Activated CD4-positive, alpha-beta T cell treated with anti-CD3 and anti-CD28 coated beads, Interleukin-2, amount 10 ng/mL, durations not matched to agents 24 days and 14 days (primary cell): ENCODE data around the gene RAI14. TPM values are rescaled to one million over a fixed set of nuclear protein-coding genes. Genes with fewer than 3 reads are reported as not detected.

Experiments used
- DNase-seq: peaks from one replicate; pipeline ENCODE4 v3.0.0; 2022
- H3K27ac Mint-ChIP-seq: one replicate; pipeline ENCODE4 v1.8.0; 2022; ENCODE audit warnings: mild to moderate bottlenecking, mixed read lengths
- H3K27me3 Mint-ChIP-seq: one replicate; pipeline ENCODE4 v1.8.0; 2022; ENCODE audit warnings: mixed read lengths
- H3K36me3 Mint-ChIP-seq: one replicate; pipeline ENCODE4 v1.8.0; 2022; ENCODE audit warnings: low read depth, mild to moderate bottlenecking, mixed read lengths
- H3K4me1 Mint-ChIP-seq: one replicate; pipeline ENCODE4 v1.8.0; 2021; ENCODE audit warnings: mixed read lengths
- H3K4me3 Mint-ChIP-seq: one replicate; pipeline ENCODE4 v1.8.0; 2022; ENCODE audit warnings: mild to moderate bottlenecking, moderate library complexity, mixed read lengths
- H3K9me3 Mint-ChIP-seq: one replicate; pipeline ENCODE4 v1.8.0; 2021; ENCODE audit warnings: mixed read lengths
- intact Hi-C: fragments of 100-400 bp; cut with micrococcal nuclease; formaldehyde crosslinking; loops from one replicate; pipeline ENCODE4 v1.15.1; 2023
- total RNA-seq: library from RNA; stranded (reverse); gene quantifications from 2 replicates; pipeline ENCODE4 v1.2.3, GENCODE V29; 2022

RAI14 gene
- 2.6 and 5.1 TPM in 2 replicates for total RNA-seq

- intact Hi-C loops, result no loop called here
- Mint-ChIP-seq H3K36me3 (no peaks in the 10 kb centered on the region), H3K4me3 (peak within 1 kb of the TSS; percentile 86), H3K27ac (peak within 1 kb of the TSS; percentile 26), H3K9me3 (no peaks in the 10 kb centered on the region), H3K27me3 (peaks cover 51% of the 10 kb centered on the region), H3K4me1 (peaks cover 15% of the 10 kb centered on the region)
- DNase-seq, result peak; percentile 73
Observed at GRCh38 chr5:34656001-34656699, at the start of gene RAI14. RAI14 (plus strand) TSS chr5:34656328; CDS start chr5:34686920, 30,592 bp downstream.

- DNase-seq, result no peak
- Mint-ChIP-seq H3K4me1 (no peaks in the 10 kb centered on the region), H3K36me3 (no peaks in the 10 kb centered on the region), H3K9me3 (no peaks in the 10 kb centered on the region), H3K27me3 (no peaks in the 10 kb centered on the region), H3K27ac (no peak overlapping the region), H3K4me3 (no peak overlapping the region)
- intact Hi-C loops, result no loop called here
Observed at GRCh38 chr5:34608368-34608767, 47.8 kb upstream of the RAI14 start.

DNA sequence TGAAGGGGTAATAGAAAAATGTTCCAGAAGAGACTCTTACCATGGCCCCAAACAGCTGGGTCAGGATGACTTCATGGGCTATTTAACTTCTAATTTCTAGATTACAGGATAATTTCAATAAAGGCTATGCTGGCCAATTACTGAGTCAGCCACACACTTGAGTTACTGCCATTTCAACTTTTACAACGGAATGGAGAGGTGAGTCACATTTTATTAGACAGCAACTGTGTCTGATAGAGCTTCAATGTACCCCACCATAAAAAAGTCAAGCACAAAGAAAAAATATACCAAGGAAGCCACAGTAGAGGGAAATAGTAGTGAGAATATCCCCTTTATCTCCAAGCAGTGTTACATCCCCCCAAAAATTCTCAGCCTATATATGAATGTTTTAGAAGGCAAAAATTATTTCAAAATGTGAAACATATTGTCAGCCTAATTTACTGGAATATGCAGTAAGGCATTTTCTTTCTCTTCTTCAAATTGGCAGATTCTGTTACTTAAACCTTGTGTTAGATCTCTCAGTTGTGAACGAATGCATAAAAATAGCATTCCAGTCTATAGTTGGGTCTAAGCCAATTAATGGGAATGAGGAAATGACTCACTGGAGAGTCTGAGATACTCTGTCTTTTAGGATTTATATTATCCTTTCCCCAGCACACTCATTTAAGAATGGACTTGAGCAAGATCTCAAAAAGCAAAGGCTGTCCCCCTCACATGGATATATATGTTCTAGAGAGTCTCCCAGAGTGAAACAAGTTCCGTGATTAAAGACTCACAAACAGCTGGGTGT lies 47.1 kb upstream of the RAI14 start:
- Mint-ChIP-seq H3K27me3 (no peaks in the 10 kb centered on the region), H3K9me3 (no peaks in the 10 kb centered on the region), H3K27ac (no peak overlapping the region), H3K36me3 (no peaks in the 10 kb centered on the region), H3K4me3 (no peak overlapping the region), H3K4me1 (no peaks in the 10 kb centered on the region)
- DNase-seq, result no peak
- intact Hi-C loops, result no loop called here

DNA sequence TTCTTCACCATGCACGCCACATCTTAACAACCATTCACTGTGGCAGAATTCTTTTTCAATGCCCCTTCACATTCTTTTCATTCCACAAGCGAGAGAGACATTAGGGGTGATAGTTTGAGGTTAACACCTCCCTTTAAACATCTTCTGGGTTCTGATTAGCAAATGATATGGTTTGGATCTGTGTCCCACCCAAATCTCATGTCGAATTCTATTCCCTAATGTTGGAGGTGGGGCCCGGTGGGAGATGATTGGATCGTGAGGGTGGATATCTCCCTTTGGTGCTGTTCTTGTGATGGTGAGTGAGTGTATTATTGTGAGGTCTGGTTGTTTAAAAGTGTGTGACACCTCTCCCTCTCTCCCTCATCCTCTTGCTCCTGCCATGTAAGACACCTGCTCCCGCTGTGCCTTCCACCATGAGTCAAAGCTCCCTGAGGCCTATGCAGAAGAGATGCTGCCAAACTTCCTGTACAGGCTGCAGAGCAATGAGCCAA lies 46.1 kb upstream of the RAI14 start:
- no peaks in the 10 kb centered on the region for H3K9me3 Mint-ChIP-seq
- no peaks in the 10 kb centered on the region for H3K4me1 Mint-ChIP-seq
- H3K27me3 Mint-ChIP-seq, result no peaks in the 10 kb centered on the region
- H3K27ac Mint-ChIP-seq, result no peak overlapping the region
- intact Hi-C loops, result no loop called here
- DNase-seq, result no peak
- no peaks in the 10 kb centered on the region for H3K36me3 Mint-ChIP-seq
- H3K4me3 Mint-ChIP-seq, result no peak overlapping the region

DNA sequence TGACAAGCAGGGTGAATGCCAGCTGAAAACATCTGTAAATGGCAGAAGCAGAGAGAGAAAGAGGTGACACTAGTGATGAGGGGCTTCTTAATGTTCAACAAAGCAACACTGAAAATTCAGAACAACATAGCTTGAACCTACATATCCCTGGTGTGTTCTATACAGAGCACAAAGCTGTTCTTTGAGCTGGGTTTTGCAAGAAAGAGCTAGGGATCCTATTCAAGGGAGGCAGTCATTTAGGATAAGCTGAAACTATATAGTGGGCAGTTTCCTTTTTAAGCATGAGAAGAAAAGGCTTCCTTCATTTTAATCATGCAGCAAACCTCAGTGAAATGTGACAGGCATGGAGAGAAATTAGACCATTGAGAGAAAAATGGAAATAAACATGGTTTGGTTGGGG lies 45.6 kb upstream of the RAI14 start:
- H3K4me1 Mint-ChIP-seq, result no peaks in the 10 kb centered on the region
- H3K27me3 Mint-ChIP-seq, result no peaks in the 10 kb centered on the region
- intact Hi-C loops, result no loop called here
- no peak overlapping the region for H3K4me3 Mint-ChIP-seq
- no peaks in the 10 kb centered on the region for H3K36me3 Mint-ChIP-seq
- H3K27ac Mint-ChIP-seq, result no peak overlapping the region
- DNase-seq, result no peak
- H3K9me3 Mint-ChIP-seq, result no peaks in the 10 kb centered on the region

DNA sequence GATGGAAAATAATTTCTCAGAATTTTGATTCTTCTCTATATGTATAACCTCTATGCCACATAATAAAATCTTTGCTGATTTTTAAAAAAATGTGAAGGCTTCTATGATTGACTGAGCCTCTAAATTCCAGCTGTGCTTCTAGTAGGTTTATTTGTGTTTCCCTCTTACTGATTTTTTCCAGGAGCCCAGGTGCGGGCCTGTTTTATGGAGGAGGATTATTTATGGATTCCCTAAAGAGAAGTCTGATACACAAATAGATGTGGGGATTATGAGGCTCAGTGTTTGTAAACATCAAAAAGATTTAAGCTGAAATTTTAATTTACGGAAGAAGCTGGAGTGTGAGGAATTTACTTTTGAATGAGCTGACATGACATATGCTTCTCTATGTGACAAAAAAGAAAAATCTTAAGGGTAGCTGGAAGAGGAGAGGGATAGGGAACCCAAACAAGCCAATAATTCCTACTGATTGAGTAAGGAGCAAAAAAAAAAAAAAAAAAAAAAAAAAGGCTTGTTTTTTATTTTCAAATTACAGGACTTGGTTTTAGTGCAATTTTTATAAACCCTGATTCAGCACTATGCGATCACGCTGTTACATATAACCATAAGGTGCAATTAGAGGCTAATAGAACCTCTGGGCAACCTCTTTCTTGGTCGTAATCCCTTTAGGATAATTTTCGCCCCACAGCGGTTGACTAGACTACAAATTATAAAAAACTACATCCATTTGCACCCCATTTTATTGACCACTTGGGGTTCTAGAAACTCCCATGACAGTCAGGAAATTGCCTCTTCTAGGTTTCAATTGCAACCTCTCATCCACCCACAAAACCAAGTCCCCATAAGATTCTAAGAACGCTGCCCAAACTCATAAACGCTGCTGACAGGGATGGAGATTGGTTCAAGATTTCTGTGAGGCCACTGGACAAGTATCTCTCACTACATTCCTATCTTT lies 44.4 kb upstream of the RAI14 start:
- no peak overlapping the region for H3K4me3 Mint-ChIP-seq
- H3K36me3 Mint-ChIP-seq, result no peaks in the 10 kb centered on the region
- H3K27ac Mint-ChIP-seq, result no peak overlapping the region
- intact Hi-C loops, result no loop called here
- DNase-seq, result no peak
- no peaks in the 10 kb centered on the region for H3K27me3 Mint-ChIP-seq
- H3K4me1 Mint-ChIP-seq, result no peaks in the 10 kb centered on the region
- H3K9me3 Mint-ChIP-seq, result no peaks in the 10 kb centered on the region

- intact Hi-C loops, result no loop called here
- Mint-ChIP-seq H3K4me3 (no peak overlapping the region), H3K36me3 (no peaks in the 10 kb centered on the region), H3K4me1 (peaks cover 1% of the 10 kb centered on the region), H3K27me3 (no peaks in the 10 kb centered on the region), H3K27ac (no peak overlapping the region), H3K9me3 (no peaks in the 10 kb centered on the region)
- no peak for DNase-seq
Observed at GRCh38 chr5:34616651-34617050, 39.5 kb upstream of the RAI14 start.

DNA sequence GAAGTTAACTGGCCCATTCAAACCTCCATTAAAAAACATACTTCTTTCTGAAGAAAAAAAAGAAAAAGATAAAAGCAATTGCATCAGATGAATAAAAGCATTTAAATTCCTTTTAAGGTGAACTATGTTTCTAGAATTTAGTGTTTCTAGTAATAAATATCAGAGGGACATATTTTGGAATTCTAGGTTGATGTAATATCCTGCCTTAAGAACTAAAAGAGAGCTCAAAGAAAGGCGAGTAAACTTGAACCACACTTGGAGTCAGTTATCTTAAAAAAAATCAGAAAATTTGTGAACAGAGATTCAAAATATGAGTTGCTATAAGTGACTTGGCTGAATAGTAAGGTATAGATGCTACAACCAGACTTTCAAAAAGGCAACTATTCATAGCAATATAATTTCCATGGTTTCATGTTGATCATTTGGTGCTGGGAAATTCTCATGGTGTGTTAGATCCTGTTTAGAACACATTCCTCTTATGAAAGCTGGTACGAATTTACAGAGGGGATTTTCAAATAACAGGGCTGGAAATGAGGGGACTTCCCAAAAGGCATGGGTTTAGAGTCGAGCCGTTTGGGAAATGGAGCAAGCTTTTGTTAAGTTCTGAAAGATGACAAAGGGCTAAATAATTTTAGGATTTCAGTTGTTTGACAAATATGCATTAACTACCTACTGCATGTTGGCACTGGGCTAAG lies 37.6 kb upstream of the RAI14 start:
- Mint-ChIP-seq H3K4me1 (peaks cover 3% of the 10 kb centered on the region), H3K36me3 (no peaks in the 10 kb centered on the region), H3K4me3 (no peak overlapping the region), H3K27me3 (no peaks in the 10 kb centered on the region), H3K9me3 (no peaks in the 10 kb centered on the region), H3K27ac (no peak overlapping the region)
- DNase-seq, result no peak
- intact Hi-C loops, result no loop called here

GRCh38 chr5:34620185-34620584 lies 35.9 kb upstream of the RAI14 start:
- Mint-ChIP-seq H3K27me3 (no peaks in the 10 kb centered on the region), H3K36me3 (no peaks in the 10 kb centered on the region), H3K9me3 (no peaks in the 10 kb centered on the region), H3K27ac (no peak overlapping the region), H3K4me3 (no peak overlapping the region), H3K4me1 (peaks cover 3% of the 10 kb centered on the region)
- DNase-seq, result no peak
- intact Hi-C loops, result no loop called here

DNA sequence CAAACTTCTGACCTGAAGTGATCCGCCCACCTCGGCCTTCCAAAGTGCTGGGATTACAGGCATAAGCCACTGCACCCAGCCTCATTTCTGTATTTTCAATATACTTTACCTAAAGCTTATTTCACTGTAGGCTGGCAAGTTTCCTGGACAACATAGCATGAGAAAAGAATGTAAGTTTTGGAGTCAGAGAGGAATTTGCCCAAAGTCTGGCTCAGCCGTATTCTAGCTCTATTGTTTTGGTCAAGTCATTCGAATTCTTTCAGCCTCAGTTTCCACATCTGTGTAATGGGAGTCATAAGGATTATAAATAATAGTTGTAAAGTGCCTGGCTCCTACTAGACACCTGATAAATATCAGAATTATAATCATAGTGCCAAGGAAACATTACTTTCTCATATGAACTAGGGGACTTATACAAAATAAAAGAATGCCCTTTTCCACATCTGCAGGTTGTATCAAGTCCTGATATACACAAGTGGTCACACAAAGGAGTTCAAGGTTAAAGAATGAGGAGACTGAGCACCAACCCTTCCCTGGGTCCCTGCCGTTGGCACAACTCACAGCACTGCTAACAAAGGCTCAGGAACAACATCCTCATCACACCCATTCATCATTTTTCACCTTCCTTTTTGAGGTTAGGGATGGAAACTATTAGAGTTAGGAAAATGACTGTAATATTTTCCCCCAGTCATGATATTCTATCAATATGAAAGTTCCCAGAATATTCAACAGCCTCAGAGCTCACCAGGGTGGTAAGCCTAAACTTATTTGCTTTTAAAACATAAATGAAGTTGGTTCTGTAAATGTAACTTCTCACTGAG lies 34.6 kb upstream of the RAI14 start:
- Mint-ChIP-seq H3K36me3 (no peaks in the 10 kb centered on the region), H3K9me3 (no peaks in the 10 kb centered on the region), H3K27me3 (no peaks in the 10 kb centered on the region), H3K4me1 (peaks cover 3% of the 10 kb centered on the region), H3K27ac (no peak overlapping the region), H3K4me3 (no peak overlapping the region)
- no peak for DNase-seq
- intact Hi-C loops, result no loop called here

- peaks cover 3% of the 10 kb centered on the region for H3K4me1 Mint-ChIP-seq
- H3K27ac Mint-ChIP-seq, result no peak overlapping the region
- no peaks in the 10 kb centered on the region for H3K36me3 Mint-ChIP-seq
- DNase-seq, result no peak
- intact Hi-C loops, result no loop called here
- no peak overlapping the region for H3K4me3 Mint-ChIP-seq
- H3K9me3 Mint-ChIP-seq, result no peaks in the 10 kb centered on the region
- no peaks in the 10 kb centered on the region for H3K27me3 Mint-ChIP-seq
Observed at GRCh38 chr5:34622098-34622400, 34.1 kb upstream of the RAI14 start.

DNA sequence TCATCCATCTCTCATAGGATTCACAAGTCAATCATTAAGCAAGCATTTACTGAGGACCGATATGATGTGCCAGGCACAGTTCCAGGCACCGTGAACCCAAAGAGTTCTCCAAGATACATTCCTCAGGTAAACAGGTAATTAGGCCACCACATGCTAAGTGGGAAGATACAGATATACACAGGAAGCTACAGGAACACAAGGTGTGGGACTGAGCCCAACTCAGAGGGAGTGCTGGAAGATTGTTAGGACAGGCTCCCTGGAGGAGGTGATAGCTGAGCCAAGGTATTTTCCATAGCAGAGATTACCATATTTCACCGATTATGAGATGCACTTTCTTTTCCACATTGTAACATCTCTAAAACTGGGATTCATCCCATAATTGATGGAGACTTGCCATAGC lies 31.4 kb upstream of the RAI14 start:
- Mint-ChIP-seq H3K27ac (no peak overlapping the region), H3K27me3 (no peaks in the 10 kb centered on the region), H3K4me1 (peaks cover 3% of the 10 kb centered on the region), H3K36me3 (no peaks in the 10 kb centered on the region), H3K4me3 (no peak overlapping the region), H3K9me3 (no peaks in the 10 kb centered on the region)
- DNase-seq, result no peak
- intact Hi-C loops, result no loop called here

DNA sequence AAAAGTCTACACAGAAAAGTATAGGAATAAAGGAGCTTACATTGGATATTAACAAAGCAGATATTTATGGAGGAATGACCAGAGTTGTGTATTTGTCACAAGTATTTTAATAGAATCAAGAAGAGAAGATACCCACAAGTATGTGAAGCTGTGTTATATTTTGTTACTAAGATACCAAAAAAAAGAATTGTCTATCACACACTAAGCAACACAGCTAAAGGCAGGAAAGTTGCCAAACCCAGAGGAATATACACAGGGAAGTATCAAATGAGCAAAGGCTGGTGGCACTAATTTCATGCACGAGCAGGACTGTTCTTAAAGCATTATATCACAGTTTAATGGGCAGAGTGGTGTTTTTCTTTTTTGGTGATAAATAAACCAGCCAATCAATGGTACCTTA lies 30.9 kb upstream of the RAI14 start:
- no peak overlapping the region for H3K4me3 Mint-ChIP-seq
- H3K27ac Mint-ChIP-seq, result no peak overlapping the region
- DNase-seq, result no peak
- peaks cover 3% of the 10 kb centered on the region for H3K4me1 Mint-ChIP-seq
- intact Hi-C loops, result no loop called here
- no peaks in the 10 kb centered on the region for H3K27me3 Mint-ChIP-seq
- no peaks in the 10 kb centered on the region for H3K9me3 Mint-ChIP-seq
- no peaks in the 10 kb centered on the region for H3K36me3 Mint-ChIP-seq
